Measurements from ENCODE around the gene TRPC1.
"Not testable (repeated sequence)": the region's sequence is repeated elsewhere in the genome, so short reads cannot be mapped to it uniquely, and the experiment has no call there.

TRPC1 gene

DNA sequence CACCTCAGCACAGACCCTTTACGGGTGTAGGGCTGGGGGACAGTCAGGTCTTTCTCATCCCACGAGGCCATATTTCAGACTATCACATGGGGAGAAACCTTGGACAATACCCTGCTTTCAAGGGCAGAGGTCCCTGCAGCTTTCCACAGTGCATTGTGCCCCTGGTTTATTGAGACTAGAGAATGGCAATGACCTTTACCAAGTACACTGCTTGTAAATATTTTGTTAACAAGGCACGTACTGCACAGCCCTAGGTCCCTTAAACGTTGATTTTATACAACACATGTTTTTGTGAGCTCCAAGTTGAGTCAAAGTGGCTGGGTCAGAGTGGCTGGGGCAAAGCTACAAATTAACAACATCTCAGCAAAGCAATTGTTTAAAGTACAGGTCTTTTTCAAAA, 28.8 kb downstream of the TRPC1 start:
- not testable (repeated sequence) for DNase-seq (ENCODE audit: low read depth)

DNA sequence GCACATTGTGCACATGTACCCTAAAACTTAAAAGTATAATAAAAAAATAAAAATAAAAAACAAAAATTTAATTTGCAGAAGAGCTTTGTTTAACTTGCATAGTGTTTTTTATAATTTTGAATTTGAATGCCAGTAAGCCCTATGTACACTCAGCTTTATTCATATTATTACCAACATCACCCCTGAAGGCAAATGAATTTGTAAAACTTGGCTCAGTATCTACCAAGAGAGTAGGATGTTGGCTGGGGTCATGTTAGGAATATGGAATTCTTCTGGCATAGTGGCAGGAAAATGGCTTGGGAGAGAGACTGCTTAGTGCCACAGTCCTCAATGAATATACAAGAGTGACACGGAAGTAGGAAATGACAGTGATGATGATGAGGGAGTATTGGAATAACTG, 30.7 kb downstream of the TRPC1 start:
- DNase-seq (ENCODE audit: low read depth) = no peak

DNA sequence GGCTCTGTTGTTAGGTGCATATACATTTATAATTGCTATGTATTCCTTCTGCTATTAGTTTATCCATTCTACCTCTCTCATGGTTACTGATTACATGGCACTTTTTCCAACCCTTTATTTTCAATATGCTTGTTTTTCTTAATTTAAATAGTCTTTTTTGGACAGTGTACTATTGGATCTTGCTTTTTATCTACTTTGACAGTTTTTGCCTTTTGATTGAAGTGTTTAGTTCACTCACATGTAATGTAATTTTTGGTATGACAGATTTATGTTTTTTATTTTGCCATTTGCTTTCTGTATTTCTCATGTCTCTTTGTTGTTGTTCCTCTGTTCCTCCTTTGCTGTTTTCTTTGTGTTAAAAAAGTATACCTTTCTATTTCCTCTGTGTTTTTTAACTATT, 44.5 kb downstream of the TRPC1 start:
- no peak for DNase-seq (ENCODE audit: low read depth)

DNA sequence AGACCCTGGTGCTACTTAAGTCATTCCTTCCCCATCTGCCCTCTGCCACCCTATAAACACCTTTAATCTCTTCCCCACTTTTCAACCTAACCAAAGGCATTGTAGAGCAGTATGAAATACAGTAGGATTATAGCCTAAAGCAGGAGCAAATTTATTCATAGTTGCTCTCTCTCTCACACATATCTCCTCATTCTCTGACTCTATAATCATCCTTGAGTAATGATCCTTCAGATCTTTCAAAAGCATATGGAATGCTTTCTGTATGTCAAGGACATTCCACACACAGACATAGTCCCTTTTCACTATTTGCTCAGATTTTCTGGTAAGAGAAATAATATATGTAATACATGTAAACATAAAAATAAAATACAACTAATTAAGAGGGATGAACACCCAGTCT, 54.1 kb downstream of the TRPC1 start:
- no peak for DNase-seq (ENCODE audit: low read depth)

DNA sequence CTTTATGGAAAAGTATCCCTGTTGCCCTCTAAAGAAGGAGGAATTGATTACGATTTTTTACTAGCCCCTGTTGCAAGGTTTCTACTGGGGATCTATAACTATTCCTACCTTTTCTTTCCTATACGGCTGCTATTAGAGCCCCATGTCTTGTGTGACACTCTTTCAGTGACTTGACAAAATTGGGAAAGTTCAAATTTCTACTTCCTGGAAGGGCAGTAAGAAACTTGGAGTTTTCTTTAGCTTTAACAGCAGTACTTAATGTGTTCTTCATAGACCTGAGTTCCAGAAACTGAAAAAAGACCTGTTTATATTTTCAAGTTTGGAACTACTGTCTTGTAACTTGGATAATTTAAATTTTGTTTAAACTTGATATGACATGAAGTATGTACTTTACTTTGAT, 54.7 kb downstream of the TRPC1 start:
- no peak for DNase-seq (ENCODE audit: low read depth)

DNA sequence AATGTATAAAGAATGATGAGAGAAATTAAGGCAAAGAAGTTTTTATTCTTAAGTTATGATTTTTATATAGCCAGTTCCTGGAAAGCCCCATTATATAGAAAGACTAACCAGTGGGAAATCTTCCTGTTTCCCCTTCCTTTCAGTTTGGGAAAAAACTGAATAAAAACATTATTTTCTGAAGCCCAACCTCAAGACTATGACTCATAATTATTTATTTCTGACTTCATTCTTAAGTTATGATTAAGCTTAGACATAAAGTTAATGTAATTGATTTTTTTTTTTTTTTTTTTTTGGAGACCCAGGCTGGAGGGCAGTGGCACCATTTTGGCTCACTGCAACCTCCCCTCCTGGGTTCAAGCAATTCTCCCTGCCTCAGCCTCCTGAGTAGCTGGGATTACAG, 55.8 kb downstream of the TRPC1 start:
- DNase-seq (ENCODE audit: low read depth) = no peak

DNA sequence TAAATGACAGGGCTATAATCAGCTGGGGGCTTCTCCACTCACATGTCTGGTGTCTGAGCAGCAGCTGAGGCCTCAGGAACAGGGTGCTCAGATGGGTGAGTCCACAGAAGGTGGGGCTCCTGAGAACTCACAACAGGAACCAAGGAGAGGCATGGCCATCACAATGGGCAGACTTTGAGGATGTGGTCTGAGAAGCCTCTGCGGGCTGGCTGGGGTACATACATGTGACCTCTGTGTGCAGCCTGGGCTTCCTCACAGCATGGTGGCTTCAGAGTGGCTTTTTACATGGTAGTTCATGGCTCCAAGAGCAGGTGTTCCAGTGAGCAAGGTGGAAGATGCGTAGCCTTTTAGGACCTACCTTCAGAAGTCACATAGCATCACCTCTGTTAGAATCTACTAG, 58.8 kb downstream of the TRPC1 start:
- DNase-seq (ENCODE audit: low read depth) = no peak

DNA sequence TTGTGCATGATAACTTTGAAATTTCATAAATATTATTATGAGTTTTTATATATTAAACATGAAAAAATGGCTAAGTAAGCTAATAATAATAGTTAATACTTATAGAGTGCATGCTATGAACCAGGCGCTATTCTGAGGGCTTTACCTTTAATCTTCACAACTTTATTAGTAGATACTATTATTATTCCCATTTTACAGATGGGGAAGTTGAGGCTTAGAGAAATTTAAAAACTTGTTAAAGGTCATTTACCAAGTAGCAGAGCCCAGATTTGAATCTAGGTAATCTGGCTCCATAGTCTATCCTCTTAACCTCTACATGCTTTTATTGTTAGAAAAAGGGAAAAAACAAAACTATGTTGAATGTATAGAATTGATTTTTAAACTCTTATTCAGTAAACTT, 60.4 kb downstream of the TRPC1 start:
- no peak for DNase-seq (ENCODE audit: low read depth)

DNA sequence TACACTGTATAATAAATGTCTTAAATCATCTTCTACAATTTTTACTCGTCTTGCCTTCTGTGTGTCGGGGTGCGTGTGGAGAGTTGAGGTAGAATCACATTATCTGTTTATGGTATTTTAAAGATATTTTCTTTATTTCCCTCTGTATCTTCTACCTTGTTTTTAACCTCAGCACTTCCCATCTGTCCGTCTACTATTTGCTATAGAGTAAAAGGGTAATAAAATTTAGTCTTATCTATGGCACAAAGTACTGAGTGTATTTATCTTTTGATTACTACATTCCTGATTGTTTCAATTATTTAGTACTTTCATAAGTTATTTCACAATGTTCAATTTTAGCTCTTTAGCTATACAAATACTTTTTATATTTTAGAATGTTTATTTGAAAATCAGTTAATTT, 62.2 kb downstream of the TRPC1 start:
- DNase-seq (ENCODE audit: low read depth) = no peak

DNA sequence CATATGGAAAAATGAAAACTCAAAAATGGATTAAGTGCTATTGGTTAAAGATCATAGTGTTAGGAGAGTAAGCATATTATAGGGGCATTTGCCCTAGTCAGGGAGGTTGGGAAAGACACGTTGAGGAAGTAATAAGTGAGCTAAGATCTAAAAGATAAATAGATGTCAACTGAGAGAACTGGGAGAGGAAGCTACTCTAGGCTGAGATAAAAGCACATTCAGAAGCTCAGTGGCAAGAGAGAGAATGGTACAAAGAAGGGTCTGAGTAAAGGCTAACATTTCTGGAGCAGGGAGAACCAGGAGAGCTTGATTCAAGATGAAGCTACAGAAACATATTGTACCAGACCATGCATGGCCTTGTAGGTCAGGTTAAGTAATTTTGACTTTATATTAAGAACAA, 63.9 kb downstream of the TRPC1 start:
- DNase-seq (ENCODE audit: low read depth) = no peak

DNA sequence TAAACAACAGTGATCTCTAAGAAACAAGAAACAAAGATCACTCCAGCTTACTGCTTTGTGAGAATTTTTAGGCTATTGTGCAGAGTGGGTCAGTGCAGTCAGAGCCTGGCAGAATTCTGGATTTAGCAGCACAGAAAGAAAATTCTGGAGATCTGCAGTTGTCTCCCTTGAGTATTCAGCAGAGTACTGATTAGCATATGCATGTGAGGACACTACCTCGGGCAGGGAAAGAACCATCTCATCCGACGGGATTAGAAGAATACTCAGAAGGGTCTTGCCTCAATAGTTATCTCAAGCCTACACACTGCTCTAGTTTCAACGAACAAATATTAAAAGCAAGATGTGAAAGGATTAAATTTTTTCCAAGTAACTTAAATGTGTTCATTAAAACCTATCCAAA, 70.7 kb downstream of the TRPC1 start:
- DNase-seq (ENCODE audit: low read depth) = no peak

DNA sequence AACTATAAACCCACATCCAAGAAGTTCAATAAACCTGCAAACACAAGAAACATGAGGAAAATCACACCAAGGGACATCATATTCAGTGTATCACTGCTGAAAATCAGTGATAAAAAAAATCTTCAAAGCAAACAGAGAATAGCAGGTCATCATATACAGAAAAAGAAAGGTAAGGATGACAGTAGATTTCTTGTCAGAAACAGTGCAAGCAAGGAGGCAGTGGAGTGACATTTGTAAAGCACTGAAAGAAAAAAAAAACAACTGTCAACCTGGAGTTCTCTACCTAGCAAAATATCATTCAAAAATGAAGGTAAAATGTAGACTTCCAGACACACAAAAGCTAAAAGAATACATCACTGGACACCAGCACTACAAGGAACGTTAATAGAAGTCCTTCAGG, 71.5 kb downstream of the TRPC1 start:
- no peak for DNase-seq (ENCODE audit: low read depth)

DNA sequence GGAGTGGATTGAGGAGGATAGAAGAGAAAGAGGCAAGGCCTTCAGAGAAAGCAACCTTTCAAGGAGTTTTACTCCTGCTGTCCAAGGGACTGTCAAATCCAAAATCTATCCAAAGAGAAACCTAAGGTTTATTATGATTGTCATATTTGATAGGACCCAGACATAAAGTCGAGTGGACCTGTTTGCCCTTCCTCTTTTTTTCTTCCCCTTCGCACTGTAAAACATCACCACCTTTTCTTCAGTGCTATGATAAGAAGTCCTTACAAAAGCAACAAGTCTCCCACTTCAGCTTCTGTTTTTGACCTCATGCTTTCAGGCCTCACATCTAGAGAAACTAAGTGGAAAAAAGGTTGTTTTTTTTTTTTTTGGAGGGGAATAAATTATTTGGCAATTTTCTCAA, 73.0 kb downstream of the TRPC1 start:
- no peak for DNase-seq (ENCODE audit: low read depth)

DNA sequence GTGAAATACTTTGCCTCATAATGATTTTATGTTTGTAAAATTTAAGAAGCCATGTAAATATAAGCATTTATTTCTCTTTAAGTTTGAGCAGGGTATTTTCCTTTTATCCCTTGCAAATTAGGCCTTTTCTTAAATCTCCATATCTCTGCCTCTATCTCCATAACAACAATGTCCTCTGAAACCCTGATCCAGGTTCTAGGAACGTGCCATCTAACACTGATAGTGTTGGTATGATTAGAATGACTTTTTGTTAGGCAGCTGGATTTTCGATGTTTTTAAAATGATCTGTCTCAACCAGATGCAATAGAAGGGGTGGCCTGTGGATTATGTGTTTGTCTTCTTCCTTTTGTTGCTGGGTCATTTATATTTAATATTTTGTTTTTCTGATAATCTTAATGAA, 77.9 kb downstream of the TRPC1 start:
- no peak for DNase-seq (ENCODE audit: low read depth)

DNA sequence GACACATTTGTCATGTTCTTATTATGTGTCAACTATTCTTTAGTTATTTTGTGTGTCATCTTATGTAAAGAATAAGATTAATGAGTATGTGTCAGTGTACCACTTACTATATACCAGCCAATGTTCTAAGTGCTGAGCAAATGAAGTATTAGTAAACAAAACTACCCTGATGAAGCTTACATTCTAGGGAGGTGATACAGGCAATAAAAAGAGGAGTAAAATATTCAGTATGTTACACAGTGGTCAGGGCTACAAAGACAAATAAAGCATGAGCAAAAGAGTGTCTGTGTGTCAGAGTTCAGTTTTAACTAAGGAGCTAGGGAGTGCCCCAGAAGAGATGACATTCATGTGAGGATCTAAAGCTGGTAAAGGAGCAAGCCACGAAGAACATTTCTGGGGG, 79.1 kb downstream of the TRPC1 start:
- DNase-seq (ENCODE audit: low read depth) = no peak

DNA sequence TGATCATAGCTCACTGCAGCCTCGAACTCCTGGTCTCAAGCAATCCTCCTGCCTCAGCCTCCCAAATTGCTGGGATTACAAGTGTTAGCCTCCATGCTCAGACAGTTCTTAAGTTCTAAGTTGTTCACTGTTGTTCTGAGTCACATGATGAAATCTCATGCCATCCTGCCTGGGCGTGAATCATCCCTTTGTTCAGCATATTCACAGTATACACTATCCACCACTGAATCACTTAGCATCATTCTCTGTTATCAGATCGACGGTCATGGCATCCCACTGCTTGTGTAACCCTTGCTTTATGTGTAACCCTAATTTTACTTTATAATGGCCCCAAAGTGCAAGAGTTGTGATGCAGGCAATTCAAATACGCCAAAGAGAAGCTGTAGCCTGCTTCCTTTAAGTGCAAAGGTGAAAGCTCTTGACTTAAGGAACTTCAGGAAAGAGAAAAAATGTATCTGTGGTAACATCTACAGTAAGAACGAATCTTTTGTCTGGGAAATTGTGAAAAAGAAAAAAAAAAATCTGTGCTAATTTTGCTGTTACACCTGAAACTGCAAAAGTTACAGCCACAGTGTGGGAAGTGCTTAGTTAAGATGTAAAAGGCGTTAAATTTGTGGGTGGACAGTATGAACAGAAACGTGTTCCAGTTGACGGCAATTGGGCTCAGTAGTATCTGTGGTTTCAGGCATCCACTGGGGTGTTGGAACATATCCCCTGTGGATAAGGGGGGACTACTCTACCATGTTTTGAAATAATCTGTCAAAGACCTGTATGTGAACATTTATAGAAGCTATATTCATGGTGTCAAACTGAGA, 84.5 kb downstream of the TRPC1 start:
- no peak for DNase-seq (ENCODE audit: low read depth)

DNA sequence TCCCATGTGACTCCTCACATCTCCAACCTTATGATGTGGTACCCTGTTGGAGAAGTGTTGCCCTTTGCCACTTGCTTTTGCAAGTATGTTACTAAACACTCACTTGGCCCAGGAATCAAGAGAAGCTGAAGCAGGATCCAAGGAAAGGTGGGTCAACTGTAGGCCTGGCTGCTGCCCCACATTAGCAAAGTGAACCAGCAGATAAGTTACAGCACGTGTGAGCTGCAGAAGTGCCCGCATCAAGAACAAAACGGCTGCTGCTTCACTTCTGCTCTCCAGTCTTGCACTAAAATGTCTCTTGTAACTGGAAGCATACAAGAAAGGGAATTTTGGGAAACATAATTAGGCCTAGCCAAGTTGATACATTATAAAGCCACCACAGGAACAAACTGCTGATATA, 85.4 kb downstream of the TRPC1 start:
- no peak for DNase-seq (ENCODE audit: low read depth)

DNA sequence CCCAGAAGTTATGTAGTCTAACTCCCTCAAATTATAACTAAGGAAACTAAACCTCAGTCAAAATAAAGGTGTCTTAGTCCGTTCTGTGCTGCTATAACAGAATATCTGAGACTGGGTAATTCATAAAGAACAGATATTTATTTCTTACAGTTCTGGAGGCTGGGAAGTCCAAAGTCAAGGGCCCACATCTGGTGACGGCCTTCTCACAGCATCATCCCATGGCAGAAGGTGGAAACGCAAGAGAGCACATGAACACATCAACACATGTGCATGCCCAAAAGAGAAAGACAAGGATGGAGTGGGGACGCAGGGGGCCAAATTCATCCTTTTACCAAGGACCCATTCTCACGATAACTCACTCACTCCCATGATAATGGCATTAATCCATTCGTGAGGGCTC, 92.0 kb downstream of the TRPC1 start:
- no peak for DNase-seq (ENCODE audit: low read depth)

DNA sequence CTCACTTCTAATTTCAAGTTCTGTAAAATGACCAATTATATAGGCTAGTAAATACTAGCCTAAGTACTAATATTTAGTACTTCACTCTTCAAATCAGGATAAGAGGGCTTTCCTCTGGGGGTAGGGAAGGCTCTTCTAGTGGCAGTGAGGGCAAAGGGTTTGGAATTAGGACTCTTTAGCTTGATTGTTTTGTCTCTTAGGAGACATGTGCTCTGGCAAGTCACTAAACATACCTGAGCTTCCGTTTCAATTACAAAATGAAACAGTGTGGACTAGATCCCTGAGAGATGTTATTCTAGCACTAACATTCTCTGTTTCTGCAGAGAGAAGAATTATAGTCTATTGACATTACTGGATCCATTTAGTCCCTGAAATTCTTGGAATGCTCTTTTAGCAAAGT, 93.5 kb downstream of the TRPC1 start:
- DNase-seq (ENCODE audit: low read depth) = no peak

DNA sequence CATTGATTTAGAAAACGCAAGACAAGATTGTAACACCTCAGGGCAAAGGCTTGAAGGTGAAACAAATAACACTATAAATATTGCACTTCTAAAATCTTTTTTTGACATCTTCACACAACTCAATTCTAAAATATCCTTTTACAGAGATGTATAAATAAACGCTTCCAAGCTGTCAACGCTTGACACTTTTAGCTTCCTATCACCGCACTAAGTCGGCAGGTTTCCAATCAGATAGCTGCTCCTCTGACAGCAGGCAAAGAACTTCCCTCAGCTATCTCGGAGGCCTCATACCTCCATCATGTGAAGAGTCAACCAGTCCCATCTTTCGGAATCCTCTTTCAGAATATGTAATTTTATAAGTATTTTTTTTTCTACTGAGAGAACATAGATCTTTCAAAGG, 94.1 kb downstream of the TRPC1 start:
- DNase-seq (ENCODE audit: low read depth) = no peak

DNA sequence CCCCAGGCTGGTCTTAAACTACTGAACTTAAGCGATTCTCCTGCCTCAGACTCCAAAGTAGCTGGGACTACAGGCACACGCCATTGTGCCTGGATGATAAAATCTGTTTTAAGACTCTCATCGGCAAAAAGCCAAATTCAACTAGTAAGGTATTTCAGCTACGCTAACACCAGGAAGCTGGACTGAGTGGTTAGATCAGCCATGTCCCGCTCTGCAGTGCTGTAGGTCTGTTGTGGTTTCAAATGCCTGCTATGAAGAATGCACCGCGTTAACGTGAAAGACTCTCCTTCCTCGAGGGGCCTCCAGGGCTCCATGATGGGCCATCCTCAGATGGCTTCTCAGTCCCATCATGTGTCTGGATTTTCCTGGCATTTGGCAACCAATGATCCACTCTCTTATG, 94.8 kb downstream of the TRPC1 start:
- no peak for DNase-seq (ENCODE audit: low read depth)

DNA sequence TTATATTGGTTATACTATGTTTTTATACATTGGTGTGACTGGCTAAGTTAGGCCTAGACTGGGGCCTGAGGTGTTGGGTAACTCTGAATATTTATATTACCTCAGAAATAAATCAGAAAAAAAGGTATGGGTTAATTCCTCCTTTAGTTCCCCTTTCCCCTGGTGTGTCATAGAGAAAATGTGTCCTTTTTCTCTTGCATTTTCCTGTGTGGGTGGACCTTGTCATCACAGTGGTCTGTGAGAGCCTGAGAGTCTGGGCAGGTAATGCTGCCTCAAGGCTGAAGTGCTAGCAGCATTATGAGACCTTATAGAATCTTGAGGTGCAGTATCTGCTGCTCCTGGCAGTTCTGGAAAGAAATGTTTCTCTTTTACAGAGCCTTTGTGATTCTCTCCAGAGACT, 95.3 kb downstream of the TRPC1 start:
- no peak for DNase-seq (ENCODE audit: low read depth)

DNA sequence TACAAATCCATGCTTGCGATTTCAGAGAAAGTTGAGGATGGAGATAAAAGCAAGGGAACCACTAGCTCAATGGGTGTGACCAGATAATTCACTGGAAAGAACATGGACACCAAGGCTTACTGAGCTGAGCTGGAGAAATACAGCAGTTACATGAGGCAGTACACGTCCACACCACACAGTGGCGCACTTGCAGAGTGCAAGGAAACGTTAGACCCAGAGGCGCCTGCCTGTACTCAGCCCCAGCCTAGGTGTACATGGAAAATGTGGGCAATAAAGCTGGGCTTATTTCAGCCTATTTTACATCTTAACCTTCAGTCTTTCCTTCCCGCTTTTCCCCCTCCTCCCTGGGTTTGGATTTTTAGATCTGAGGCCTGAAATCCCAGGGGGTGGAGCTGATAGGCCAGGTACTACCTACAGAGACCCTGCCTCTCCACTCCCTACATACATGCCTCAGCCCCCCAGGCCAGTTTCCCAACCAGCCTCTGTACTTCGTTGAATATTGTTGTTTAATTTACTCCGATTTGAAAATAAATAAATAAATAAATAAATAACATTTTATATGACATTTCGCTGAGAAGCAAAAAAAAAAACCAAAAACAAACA, 105.0 kb downstream of the TRPC1 start:
- peak; percentile 4 for DNase-seq (ENCODE audit: low read depth)

DNA sequence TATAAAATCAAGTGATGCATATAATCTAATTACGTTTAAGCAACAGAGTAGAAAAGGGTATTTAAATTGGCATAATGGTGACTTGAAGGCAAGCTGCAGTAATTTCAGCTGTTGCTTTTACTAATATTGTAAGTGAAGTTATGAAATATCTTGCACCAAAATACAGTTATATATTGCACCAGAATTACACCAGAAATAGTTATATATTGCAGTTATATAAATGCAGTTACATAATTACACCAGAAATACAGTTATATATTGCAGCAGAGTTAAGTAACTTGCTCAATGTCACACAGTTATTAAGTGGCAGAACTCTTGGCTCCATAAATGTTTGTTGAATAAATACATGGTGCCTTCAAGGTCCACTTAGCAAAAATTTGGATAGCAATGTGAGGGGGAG, 113.7 kb downstream of the TRPC1 start:
- no peak for DNase-seq (ENCODE audit: low read depth)

All from stimulated activated CD8-positive, alpha-beta memory T cell treated with anti-CD3 and anti-CD28 coated beads, Interleukin-12 subunit alpha, Interleukin-12 subunit beta, amount 100 ng/mL, for 1 hour (primary cell).